Cardiac fibroblast (primary cell): Measurements from ENCODE around the gene DIP2A.

Experiments used
- DNase-seq, 2 donors: peaks; one replicate each; pipeline versions ENCODE4 v3.0.0 to v3.0.0-alpha.2; 2010; ENCODE audit warnings: low read depth in 2 of 2
- H3K4me3 ChIP-seq, 2 donors: replicated peaks in 1 of 2; 1 replicate in 1 of 2; 2 replicates in 1 of 2; pipeline ENCODE4 v1.5.1; 2011; ENCODE audit warnings: low read depth in 2 of 2, low read length in 2 of 2, mild to moderate bottlenecking in 2 of 2, moderate library complexity in 1 of 2
- TF ChIP-seq, protein P1 (sequence below): IDR thresholded peaks from one replicate; pipeline ENCODE4 v1.5.1; 2011; ENCODE audit warnings: low read depth, mild to moderate bottlenecking, low read length, inconsistent platforms

The DIP2A gene

DNA sequence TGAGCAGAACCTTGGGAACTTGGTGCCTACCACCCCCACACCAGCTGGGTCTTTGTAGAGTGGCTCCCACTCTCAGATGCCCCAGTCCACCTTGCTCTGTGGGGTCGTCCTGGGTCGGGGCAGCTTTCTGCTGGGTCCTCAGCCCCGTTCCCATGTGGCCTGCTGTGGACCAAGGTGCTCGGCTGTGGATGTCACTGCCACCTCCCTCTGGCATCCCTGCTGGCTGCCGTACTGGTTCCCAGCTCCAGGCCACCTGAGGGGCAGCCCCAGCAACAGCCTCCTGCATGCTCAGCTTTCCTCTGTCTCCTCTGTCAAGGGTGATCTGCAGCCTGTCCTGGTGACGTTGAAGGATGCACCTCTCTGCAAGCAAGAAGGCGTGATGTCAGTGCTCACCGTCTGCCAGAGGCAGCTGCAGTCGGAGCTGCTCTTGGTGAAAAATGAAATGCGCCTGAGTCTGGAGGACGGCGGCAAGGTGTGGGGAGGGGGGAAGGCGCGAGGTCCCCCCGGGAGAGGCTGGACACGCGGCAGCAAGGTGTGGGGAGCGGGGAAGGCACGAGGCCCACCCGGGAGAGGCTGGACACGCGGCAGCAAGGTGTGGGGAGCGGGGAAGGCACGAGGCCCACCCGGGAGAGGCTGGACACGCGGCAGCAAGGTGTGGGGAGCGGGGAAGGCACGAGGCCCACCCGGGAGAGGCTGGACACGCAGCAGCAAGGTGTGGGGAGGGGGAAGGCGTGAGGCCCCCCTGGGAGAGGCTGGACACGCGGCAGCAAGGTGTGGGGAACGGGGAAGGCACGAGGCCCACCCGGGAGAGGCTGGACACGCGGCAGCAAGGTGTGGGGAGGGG lies 45.9 kb upstream of the DIP2A start:
- no peak for DNase-seq
- TF ChIP-seq, protein P1, sequence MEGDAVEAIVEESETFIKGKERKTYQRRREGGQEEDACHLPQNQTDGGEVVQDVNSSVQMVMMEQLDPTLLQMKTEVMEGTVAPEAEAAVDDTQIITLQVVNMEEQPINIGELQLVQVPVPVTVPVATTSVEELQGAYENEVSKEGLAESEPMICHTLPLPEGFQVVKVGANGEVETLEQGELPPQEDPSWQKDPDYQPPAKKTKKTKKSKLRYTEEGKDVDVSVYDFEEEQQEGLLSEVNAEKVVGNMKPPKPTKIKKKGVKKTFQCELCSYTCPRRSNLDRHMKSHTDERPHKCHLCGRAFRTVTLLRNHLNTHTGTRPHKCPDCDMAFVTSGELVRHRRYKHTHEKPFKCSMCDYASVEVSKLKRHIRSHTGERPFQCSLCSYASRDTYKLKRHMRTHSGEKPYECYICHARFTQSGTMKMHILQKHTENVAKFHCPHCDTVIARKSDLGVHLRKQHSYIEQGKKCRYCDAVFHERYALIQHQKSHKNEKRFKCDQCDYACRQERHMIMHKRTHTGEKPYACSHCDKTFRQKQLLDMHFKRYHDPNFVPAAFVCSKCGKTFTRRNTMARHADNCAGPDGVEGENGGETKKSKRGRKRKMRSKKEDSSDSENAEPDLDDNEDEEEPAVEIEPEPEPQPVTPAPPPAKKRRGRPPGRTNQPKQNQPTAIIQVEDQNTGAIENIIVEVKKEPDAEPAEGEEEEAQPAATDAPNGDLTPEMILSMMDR = no peak
- no peak overlapping the region for H3K4me3 ChIP-seq

- TF ChIP-seq, protein P1 = no peak
- no peak overlapping the region for H3K4me3 ChIP-seq
These were observed 45.4 kb upstream of the DIP2A start for GRCh38 chr21:46413365-46413696.

DNA sequence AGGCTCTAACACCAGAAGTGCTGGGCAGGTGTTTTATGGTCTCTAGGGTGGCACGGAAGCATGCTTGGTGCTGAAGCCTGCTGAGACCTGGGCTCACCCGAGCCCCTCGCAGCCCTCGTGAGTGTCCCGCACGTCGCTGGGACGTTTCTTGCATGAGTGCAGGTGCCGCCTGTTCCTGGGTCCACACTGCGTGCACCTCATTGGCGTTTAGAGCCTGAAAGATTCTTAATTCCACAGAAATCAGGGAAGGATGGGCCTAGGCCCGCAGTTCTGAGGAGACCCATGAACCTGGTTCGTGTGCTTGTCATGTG lies 43.8 kb upstream of the DIP2A start:
- DNase-seq = no peak
- H3K4me3 ChIP-seq = no peak overlapping the region
- TF ChIP-seq, protein P1 = no peak

More at GRCh38 chr21:46413365-46413696, 45.4 kb upstream of the DIP2A start:
- no peak for DNase-seq

DNA sequence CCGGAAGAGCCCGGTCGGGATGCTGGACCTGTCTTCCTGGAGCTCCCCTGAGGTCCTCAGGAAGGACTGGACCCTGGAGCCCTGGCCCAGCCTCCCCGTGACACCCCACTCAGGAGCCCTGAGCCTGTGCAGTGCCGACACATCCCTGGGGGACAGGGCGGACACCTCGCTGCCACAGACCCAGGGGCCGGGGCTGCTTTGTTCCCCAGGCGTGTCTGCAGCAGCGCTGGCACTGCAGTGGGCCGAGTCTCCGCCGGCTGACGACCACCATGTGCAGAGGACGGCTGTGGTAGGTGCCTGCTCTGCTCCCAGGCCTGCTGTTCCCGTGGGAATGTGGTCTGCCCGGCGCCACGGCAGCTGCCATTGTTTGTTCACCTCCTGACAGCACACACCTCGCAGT lies 42.1 kb upstream of the DIP2A start:
- TF ChIP-seq, protein P1 = no peak
- H3K4me3 ChIP-seq = no peak overlapping the region
- no peak for DNase-seq

DNA sequence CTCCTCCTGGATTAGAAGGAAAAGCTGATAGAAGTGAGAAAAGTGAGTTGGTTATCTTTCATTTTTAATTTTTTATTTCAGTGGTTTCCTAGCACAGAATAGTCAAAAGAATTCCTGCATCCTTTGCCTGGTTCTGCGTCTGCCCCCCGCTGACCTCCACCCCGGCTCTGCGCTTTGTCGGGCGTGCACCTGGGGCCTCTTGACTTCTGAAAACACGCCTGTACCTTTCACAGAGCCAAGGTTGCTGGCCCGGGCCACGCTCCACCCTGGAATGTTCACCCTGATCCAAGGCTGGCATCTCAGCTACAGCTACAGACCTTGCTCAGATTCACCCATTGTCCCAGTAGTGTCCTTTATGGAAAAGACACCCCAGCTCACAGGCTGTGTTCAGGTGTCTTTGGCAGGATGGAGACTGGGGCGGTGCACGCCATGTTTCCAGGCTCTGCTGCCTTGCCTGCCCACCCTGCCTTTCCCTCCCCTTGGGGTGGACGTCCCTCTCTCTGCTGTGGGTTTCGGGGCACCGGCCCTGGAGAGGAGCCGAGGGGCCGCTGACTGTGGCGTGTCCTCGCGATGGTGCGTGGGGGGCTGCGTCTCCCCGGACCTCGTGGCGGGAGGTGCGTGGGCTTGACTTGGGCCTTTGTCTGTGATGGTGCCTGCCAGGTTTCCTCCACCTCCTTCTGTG lies 40.3 kb upstream of the DIP2A start:
- DNase-seq = no peak
- no peak overlapping the region for H3K4me3 ChIP-seq
- TF ChIP-seq, protein P1 = no peak

DNA sequence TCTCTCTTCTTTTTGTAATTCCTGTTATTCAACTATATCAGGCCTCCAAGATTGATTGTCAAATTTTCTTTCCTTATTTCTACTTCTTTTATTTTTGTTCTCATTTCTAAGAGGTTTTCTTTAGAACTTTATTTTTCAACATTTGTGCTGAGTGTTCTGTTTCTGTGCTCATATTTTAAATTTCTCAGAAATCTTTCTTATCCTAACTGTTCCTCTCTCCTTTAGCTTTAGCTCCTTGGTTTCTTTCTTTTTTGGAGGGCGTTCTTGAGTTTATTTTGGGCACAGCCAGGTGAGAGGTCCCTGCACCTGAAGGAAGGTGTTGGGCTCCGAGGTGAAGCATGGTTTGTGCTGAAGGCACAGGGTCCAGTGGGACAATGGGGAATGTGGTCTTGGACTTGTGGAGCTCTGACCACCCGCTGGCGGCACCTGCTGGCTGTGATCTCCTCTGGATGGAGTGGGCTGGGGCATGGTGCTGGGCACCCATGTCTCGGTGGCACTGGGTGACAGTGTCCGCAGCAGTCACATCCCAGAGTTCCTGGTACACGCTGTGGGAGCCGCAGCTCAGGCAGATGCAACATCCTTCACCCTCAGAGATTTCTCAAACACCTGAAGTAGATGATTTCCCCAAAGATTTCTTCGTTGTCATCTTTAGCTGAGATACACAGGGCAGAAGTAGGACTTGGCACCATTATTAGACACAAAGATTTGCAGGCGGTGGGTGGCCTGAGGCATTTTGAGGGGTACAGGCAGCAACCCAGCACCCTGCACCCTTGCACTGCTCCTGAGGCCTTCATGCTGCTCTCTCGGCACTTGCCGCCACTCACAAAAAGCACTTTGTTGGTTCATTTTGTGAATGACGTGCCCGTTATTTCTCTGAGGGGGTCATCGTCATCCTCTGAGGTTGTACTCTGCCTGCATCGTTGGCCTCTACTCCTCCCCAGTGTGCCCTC lies 38.2 kb upstream of the DIP2A start:
- TF ChIP-seq, protein P1 = no peak
- no peak overlapping the region for H3K4me3 ChIP-seq
- DNase-seq = no peak
